Mesodermal cell (in vitro differentiated cells): ENCODE data around the gene ZNF136.

Experiments
- H3K27ac ChIP-seq: 2 replicates; pipeline ENCODE4 v1.7.0; 2013; ENCODE audit warnings: mild to moderate bottlenecking, low read depth, low read length, moderate library complexity; ENCODE audit not compliant: severe bottlenecking
- H3K36me3 ChIP-seq: 2 replicates; pipeline ENCODE4 v1.7.1; 2013; ENCODE audit warnings: mild to moderate bottlenecking, low read length, moderate library complexity; ENCODE audit not compliant: control insufficient read depth, insufficient read depth
- H3K4me1 ChIP-seq: one replicate; pipeline ENCODE4 v1.7.1; 2013; ENCODE audit warnings: mild to moderate bottlenecking, low read length; ENCODE audit not compliant: insufficient read depth, control insufficient read depth, poor library complexity, severe bottlenecking
- H3K4me3 ChIP-seq: 2 replicates; pipeline ENCODE4 v1.7.0; 2013; ENCODE audit warnings: low read length, control low read depth, mild to moderate bottlenecking; ENCODE audit not compliant: insufficient read depth, poor library complexity, severe bottlenecking; ENCODE audit errors: extremely low read depth
- H3K9me3 ChIP-seq: 2 replicates; pipeline ENCODE4 v1.7.1; 2013; ENCODE audit warnings: mild to moderate bottlenecking, low read length, moderate library complexity; ENCODE audit not compliant: control insufficient read depth
- WGBS, 2 experiments: methylation state at CpG; one replicate each; pipeline ENCODE4 v1.1.5; 2013; ENCODE audit warnings: missing lambda C conversion rate in 2 of 2; ENCODE audit not compliant: insufficient coverage in 2 of 2; 5-methylcytosine and 5-hydroxymethylcytosine counted together

ZNF136 gene

DNA sequence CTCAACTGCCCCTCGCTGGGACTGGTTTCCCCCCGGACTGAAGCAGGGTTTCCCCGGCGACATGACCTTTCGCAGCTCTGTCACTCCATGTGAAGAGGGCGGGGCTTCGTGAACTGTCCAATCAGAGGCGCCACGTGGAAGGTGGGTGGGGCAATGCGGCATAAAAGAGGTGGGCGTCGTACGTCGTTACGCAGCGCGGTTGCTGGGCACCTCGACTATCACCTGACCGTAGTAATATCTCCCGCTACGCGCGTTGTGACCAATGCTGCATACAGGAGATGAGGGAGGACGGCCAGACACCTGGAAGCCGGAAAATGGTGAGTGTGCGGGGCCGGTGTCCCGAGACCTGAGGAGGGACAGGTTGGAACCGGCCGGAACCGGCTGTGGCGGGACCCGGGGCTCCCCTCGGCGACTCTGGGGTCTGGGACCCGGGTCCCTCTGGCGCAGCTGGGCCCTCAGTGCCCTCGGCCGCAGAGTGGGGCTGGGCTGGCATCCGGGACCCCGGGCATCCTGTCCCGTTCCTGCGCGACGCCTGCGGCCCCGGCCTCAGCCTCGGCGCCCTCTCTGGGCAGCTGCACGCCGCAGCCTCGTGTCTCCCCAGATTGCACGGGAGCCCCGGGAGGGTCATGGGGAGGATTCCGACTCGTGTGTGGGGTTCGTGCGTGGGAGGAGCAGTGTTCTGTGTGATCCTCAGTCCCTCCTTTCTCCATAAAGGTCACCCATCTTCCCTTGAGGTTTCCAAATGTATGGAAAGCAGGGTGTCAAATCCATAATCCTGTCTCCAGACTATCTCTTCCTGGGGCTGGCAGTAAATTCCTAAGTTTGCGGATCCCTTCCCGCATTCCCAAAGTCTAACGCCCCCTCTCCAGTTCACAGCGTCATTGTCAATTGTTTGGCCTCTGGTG lies 32.2 kb downstream of the ZNF136 start:
- H3K27ac ChIP-seq = no peak overlapping the region
- peaks cover 47% of the 10 kb centered on the region for H3K9me3 ChIP-seq
- 81 to 91% methylated on average over 59 to 60 of the region's 62 CpGs for WGBS, 2 experiments
- H3K36me3 ChIP-seq = peaks cover 36% of the 10 kb centered on the region
- H3K4me3 ChIP-seq = peak overlapping the region; percentile 19
- H3K4me1 ChIP-seq = no peaks in the 10 kb centered on the region

DNA sequence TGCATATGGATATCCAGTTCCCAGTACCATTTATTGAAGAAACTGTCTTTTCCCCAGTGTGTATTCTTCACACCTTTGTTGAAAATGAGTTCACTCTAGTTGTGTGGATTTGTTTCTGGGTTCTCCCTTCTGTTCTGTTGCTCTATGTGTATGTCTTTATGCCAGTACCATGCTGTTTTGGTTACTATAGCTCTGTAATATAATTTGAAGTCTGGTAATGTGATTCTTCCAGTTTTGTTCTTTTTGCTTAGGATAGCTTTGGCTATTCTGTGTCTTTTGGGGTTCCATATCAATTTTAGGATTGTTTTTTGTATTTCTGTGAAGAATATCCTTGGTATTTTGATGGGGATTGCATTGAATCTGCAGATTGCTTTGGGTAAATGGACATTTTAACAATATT lies 35.2 kb downstream of the ZNF136 start:
- H3K36me3 ChIP-seq = peaks cover 9% of the 10 kb centered on the region
- peaks cover 33% of the 10 kb centered on the region for H3K9me3 ChIP-seq
- no peaks in the 10 kb centered on the region for H3K4me1 ChIP-seq
- H3K4me3 ChIP-seq = no peak overlapping the region
- H3K27ac ChIP-seq = no peak overlapping the region

- WGBS, 2 experiments = 92 to 100% methylated on average over 1 to 2 of the region's 3 CpGs
- Histone ChIP-seq H3K4me1 (no peaks in the 10 kb centered on the region), H3K4me3 (no peak overlapping the region), H3K27ac (no peak overlapping the region), H3K36me3 (peaks cover 2% of the 10 kb centered on the region), H3K9me3 (peaks cover 35% of the 10 kb centered on the region)
These were observed 37.0 kb downstream of the ZNF136 start for GRCh38 chr19:12199757-12200419.

- Histone ChIP-seq H3K9me3 (peaks cover 26% of the 10 kb centered on the region), H3K36me3 (peaks cover 1% of the 10 kb centered on the region), H3K4me1 (no peaks in the 10 kb centered on the region), H3K4me3 (no peak overlapping the region), H3K27ac (no peak overlapping the region)
- WGBS, 2 experiments = 60 to 85% methylated on average over 1 to 4 of the region's 4 CpGs
These were observed 39.4 kb downstream of the ZNF136 start for GRCh38 chr19:12202250-12202649.

- Histone ChIP-seq H3K4me1 (no peaks in the 10 kb centered on the region), H3K27ac (no peak overlapping the region), H3K9me3 (peaks cover 36% of the 10 kb centered on the region), H3K36me3 (peaks cover 12% of the 10 kb centered on the region), H3K4me3 (no peak overlapping the region)
- 80 to 92% methylated on average over 1 to 3 of the region's 4 CpGs for WGBS, 2 experiments
These were observed 42.4 kb downstream of the ZNF136 start for GRCh38 chr19:12205296-12205695.

DNA sequence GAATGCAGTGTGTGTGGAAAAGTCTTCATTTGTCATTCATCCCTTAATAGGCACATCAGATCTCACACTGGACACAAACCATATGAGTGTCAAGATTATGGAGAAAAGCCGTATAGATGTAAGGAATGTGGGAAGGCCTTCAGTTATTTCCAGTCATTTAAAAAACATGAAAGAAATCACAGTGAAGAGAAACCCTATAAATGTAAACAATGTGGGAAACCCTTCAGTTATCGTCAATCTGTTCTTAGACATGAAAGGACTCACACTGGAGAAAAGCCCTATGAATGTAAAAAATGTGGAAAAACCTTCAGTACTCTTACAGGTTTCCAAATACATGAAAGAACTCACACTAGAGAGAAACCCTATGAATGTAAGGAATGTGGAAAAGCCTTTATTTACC lies 45.3 kb downstream of the ZNF136 start:
- no CpG with 5 or more reads among the region's 2 CpGs for WGBS, 2 experiments
- peaks cover 53% of the 10 kb centered on the region for H3K9me3 ChIP-seq
- H3K4me3 ChIP-seq = no peak overlapping the region

GRCh38 chr19:12217332-12217731 lies 54.4 kb downstream of the ZNF136 start:
- H3K4me3 ChIP-seq = no peak overlapping the region

More for the DNA sequence above, 45.3 kb downstream of the ZNF136 start:
- H3K36me3 ChIP-seq = peaks cover 12% of the 10 kb centered on the region
- H3K4me1 ChIP-seq = no peaks in the 10 kb centered on the region
- H3K27ac ChIP-seq = no peak overlapping the region

DNA sequence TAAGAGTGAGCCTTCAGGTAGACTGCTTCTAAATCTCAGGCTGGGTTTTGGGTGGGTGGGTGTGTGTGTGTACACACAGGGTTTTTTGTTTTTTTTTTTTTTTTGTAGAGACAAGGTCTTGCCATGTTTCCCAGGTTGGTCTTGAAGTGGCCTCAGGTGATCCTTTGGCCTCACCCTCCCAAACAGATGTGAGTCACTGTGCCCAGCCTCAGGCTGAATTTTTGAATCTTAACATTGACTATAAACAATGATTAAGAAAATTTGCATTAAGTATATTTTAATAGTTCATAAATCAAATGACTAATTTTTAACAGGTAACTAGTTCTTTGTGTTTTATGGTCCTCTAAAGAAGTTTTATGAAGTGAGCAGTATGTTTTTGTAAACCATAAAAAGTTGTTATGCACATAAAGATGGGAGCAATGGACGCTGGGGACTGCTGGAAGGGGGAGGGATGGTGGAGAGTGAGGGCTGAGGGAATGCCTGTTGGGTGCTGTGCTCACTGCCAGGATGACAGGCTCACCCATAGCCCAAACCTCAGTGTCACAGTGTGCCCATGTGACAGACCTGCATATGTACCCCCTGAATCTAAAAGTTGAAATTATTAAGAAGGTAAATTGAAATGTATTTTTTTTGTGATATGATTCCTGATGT lies 60.2 kb downstream of the ZNF136 start:
- peaks cover 26% of the 10 kb centered on the region for H3K9me3 ChIP-seq
- 91 to 100% methylated on average over 1 of the region's 1 CpG for WGBS, 2 experiments
- no peak overlapping the region for H3K4me3 ChIP-seq
- H3K27ac ChIP-seq = no peak overlapping the region
- no peaks in the 10 kb centered on the region for H3K4me1 ChIP-seq
- H3K36me3 ChIP-seq = no peaks in the 10 kb centered on the region

More at GRCh38 chr19:12217332-12217731, 54.4 kb downstream of the ZNF136 start:
- peaks cover 33% of the 10 kb centered on the region for H3K9me3 ChIP-seq
- no peak overlapping the region for H3K27ac ChIP-seq
- H3K36me3 ChIP-seq = no peaks in the 10 kb centered on the region
- H3K4me1 ChIP-seq = no peaks in the 10 kb centered on the region

GRCh38 chr19:12224676-12225075 lies 61.8 kb downstream of the ZNF136 start:
- H3K27ac ChIP-seq = no peak overlapping the region
- no peaks in the 10 kb centered on the region for H3K4me1 ChIP-seq
- peaks cover 24% of the 10 kb centered on the region for H3K9me3 ChIP-seq
- WGBS, 2 experiments = 86 to 95% methylated on average over 4 to 5 of the region's 6 CpGs
- no peaks in the 10 kb centered on the region for H3K36me3 ChIP-seq
- no peak overlapping the region for H3K4me3 ChIP-seq

DNA sequence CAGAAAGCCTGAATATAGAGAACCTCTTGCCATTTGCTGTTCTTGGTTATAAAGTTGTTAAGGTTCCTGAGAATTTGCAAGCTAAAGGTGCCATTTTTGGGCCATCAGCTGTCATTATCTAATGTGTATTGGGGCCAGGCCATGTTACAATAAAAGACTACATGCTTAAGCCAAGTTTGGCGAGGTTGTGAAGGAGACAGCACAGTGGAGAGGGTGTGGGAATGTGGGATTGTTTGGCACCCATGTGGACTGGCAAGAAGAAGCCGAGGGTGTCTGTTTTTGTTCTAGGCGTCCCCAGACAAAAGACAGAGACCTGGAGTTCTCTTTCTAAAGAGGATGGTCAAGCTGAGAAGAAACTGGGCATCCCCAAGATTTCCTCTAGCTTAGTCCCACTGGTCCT lies 67.1 kb downstream of the ZNF136 start:
- H3K4me3 ChIP-seq = no peak overlapping the region
- H3K27ac ChIP-seq = no peak overlapping the region
- H3K9me3 ChIP-seq = peaks cover 34% of the 10 kb centered on the region
- H3K36me3 ChIP-seq = peaks cover 4% of the 10 kb centered on the region
- no peaks in the 10 kb centered on the region for H3K4me1 ChIP-seq
- 93 to 100% methylated on average over 3 of the region's 3 CpGs for WGBS, 2 experiments
